Left lung (tissue), 10 donors: ENCODE data around the gene UBE3B. TPM values are rescaled to one million over a fixed set of nuclear protein-coding genes. Genes with fewer than 3 reads are reported as not detected.
A peak's percentile ranks its signal among the peaks of the same experiment; 100 is the strongest.

Source experiments
- ATAC-seq: fragments of 200-7000 bp; cut with Tn5 transposase; one replicate; pipeline ENCODE4 v1.9.1; 2020; ENCODE audit warnings: moderate library complexity
- DNase-seq, 4 donors: peaks; one replicate each; pipeline ENCODE4 v3.0.0-alpha.2; 2013 to 2020
- H3K27ac ChIP-seq, 2 donors: fragments of 200-600 bp; sonication (generic) in 1 of 2; one replicate each; pipeline versions ENCODE4 v1.5.0 to v1.8.0; 2020 to 2021
- H3K27me3 ChIP-seq, 2 donors: fragments of 200-600 bp; sonication (generic) in 1 of 2; one replicate each; pipeline versions ENCODE4 v1.5.0 to v1.8.0; 2020 to 2021
- H3K36me3 ChIP-seq, 2 donors: fragments of 200-600 bp; sonication (generic) in 1 of 2; one replicate each; pipeline versions ENCODE4 v1.5.0 to v1.8.0; 2020 to 2021
- H3K4me1 ChIP-seq, 2 donors: fragments of 200-600 bp; one replicate each; pipeline ENCODE4 v1.8.0; 2021
- H3K4me3 ChIP-seq, 2 donors: fragments of 200-600 bp; sonication (generic) in 1 of 2; one replicate each; pipeline versions ENCODE4 v1.5.0 to v1.8.0; 2020 to 2021; ENCODE audit warnings: mild to moderate bottlenecking in 1 of 2
- H3K9me3 ChIP-seq, 2 donors: fragments of 200-600 bp; sonication (generic) in 1 of 2; one replicate each; pipeline versions ENCODE4 v1.5.0 to v1.8.0; 2020 to 2021
- intact Hi-C, 2 donors: fragments of 100-400 bp; cut with DNase I; formaldehyde crosslinking; loops; one replicate each; pipeline versions ENCODE4 v1.11.2 to v1.14.2; 2022
- polyA plus RNA-seq, 6 donors: library from polyadenylated mRNA; unstranded; fragments of 120-200 nt; gene quantifications; one replicate each; pipeline ENCODE4 v1.2.1, GENCODE V29; 2013; ENCODE audit not compliant: insufficient read length in 6 of 6
- total RNA-seq, 2 donors: library from RNA; stranded (reverse); fragmentation: NEBNext Ultra II Directional; extraction: Animal tissue kit (Norgen Biotek cat#: 25700); gene quantifications; one replicate each; pipeline ENCODE4 v1.2.1, GENCODE V29; 2021
- TF ChIP-seq, protein P1 (sequence below), 2 donors: fragments of 200-600 bp; sonication (generic) in 1 of 2; IDR thresholded peaks; one replicate each; pipeline versions ENCODE4 v1.5.0 to v1.8.0; 2021; ENCODE audit warnings: antibody characterized with exemption in 2 of 2
- donor health status: DM: no; HTN: yes; CAD: no.
- donor health status: DM: no; HTN: no; CAD: no.

Gene UBE3B
- total and polyA plus RNA-seq, 8 donors: 30.5 to 42.5 (median 34.3) TPM

DNA sequence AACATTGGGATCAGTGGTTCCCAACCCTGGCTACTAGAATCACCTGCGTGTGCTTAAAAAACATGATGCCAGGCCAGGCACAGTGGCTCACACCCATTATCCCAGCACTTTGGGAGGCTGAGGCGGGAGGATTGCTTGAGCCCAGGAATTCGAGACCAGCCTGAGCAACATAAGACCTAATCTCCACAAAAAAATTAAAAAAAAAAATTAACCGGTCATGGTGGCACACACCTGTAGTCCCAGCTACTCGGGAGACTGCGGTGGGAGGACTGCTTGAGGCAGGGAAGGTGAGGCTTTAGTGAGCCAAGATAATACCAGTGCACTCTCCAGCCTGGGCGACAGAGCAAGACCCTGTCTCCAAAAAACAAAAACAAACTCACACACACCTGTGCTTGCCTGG is 2.3 kb upstream of the UBE3B start:
- H3K4me1 ChIP-seq: peaks cover 20 to 60% of the 10 kb centered on the region in 2 donors
- H3K4me3 ChIP-seq: peak overlapping the region in 1 of 2 donors; percentile 90
- intact Hi-C loops: no loop called here
- DNase-seq (no peak), ATAC-seq (no peak)
- H3K27me3 ChIP-seq: no peaks in the 10 kb centered on the region
- H3K9me3 ChIP-seq: no peaks in the 10 kb centered on the region
- TF ChIP-seq, protein P1, sequence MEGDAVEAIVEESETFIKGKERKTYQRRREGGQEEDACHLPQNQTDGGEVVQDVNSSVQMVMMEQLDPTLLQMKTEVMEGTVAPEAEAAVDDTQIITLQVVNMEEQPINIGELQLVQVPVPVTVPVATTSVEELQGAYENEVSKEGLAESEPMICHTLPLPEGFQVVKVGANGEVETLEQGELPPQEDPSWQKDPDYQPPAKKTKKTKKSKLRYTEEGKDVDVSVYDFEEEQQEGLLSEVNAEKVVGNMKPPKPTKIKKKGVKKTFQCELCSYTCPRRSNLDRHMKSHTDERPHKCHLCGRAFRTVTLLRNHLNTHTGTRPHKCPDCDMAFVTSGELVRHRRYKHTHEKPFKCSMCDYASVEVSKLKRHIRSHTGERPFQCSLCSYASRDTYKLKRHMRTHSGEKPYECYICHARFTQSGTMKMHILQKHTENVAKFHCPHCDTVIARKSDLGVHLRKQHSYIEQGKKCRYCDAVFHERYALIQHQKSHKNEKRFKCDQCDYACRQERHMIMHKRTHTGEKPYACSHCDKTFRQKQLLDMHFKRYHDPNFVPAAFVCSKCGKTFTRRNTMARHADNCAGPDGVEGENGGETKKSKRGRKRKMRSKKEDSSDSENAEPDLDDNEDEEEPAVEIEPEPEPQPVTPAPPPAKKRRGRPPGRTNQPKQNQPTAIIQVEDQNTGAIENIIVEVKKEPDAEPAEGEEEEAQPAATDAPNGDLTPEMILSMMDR (IDR thresholded peaks at IDR 0.05): no peak
- H3K27ac ChIP-seq: no peak overlapping the region
- H3K36me3 ChIP-seq: peaks cover 0 to 12% of the 10 kb centered on the region in 2 donors

GRCh38 chr12:109475993-109476806 is 1.2 kb upstream of the UBE3B start:
- H3K36me3 ChIP-seq: peaks cover 0 to 12% of the 10 kb centered on the region in 2 donors
- no peaks in the 10 kb centered on the region for H3K27me3 ChIP-seq
- intact Hi-C loops: loop anchor here in 1 of 2 donors (2.0 kb wide), 1 partner anchor 43 kb away; no protein-coding TSS in a partner anchor
- no peak for DNase-seq
- H3K9me3 ChIP-seq: no peaks in the 10 kb centered on the region
- TF ChIP-seq, protein P1 (IDR thresholded peaks at IDR 0.05): no peak
- peak overlapping the region; percentile 72 to 90 for H3K4me3 ChIP-seq
- peak overlapping the region; percentile 89 to 97 for H3K27ac ChIP-seq
- peak; percentile 6 for ATAC-seq
- peaks cover 20 to 50% of the 10 kb centered on the region in 2 donors for H3K4me1 ChIP-seq

GRCh38 chr12:109476807-109477184 is 638 bp upstream of the UBE3B start:
- Histone ChIP-seq H3K4me3 (peak overlapping the region; percentile 72 to 90), H3K4me1 (peaks cover 20 to 50% of the 10 kb centered on the region in 2 donors), H3K9me3 (no peaks in the 10 kb centered on the region), H3K36me3 (peaks cover 0 to 16% of the 10 kb centered on the region in 2 donors), H3K27me3 (no peaks in the 10 kb centered on the region), H3K27ac (peak overlapping the region; percentile 89 to 97)
- TF ChIP-seq, protein P1 (IDR thresholded peaks at IDR 0.05): no peak
- intact Hi-C loops: loop anchor here in 1 of 2 donors (2.0 kb wide), 1 partner anchor 44 kb away; no protein-coding TSS in a partner anchor
- ATAC-seq: peak; percentile 16
- peak in 1 of 4 donors; percentile 9 for DNase-seq

DNA sequence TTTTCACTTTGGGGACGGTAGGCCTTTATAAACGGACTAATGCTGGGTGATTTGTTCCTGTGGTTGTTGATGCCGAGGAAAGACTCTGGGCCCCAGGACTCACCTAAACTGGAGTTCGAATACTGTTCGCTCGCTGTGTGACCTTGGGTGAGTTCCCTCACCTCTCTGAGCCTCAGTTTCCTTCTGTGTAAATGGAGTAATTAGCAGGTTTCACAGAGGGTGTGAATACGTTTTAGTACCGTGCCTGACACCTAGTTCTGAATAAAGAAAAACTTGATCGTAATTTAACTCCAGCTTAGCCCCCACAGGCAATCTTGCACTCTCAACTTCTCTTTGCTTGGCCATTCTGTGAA is 505 bp downstream of the UBE3B start:
- ATAC-seq (no peak), DNase-seq (no peak)
- Histone ChIP-seq H3K27ac (peak overlapping the region; percentile 89 to 97), H3K9me3 (no peaks in the 10 kb centered on the region), H3K4me3 (peak overlapping the region; percentile 72 to 90), H3K27me3 (no peaks in the 10 kb centered on the region), H3K36me3 (peaks cover 0 to 13% of the 10 kb centered on the region in 2 donors), H3K4me1 (peaks cover 20 to 47% of the 10 kb centered on the region in 2 donors)
- intact Hi-C loops: loop anchor here in 1 of 2 donors (2.0 kb wide), 1 partner anchor 45 kb away; no protein-coding TSS in a partner anchor
- TF ChIP-seq, protein P1 (IDR thresholded peaks at IDR 0.05): no peak

DNA sequence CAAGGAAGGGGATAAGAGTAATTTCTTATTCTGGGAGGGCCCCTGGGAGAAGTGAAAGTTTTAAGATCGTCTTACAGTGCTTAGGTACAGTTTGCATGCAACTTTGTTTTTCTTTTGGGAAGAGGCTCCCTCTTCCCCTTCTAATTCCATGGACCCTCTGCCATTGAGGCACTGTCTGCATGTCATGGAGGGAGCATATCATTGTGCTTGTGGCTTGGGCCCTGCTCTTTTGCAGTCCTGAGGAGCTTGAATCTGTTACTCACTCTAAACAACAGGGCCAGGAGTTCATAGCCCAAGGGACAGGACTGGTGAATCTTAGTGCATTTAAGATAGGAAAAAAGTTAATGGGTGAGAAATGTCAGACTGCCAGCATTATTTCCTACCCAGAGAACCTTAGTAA is 2.3 kb downstream of the UBE3B start:
- intact Hi-C loops: no loop called here
- Histone ChIP-seq H3K27ac (no peak overlapping the region), H3K27me3 (no peaks in the 10 kb centered on the region), H3K9me3 (no peaks in the 10 kb centered on the region), H3K4me1 (peaks cover 20 to 37% of the 10 kb centered on the region in 2 donors), H3K4me3 (no peak overlapping the region), H3K36me3 (peaks cover 0 to 23% of the 10 kb centered on the region in 2 donors)
- DNase-seq: no peak
- TF ChIP-seq, protein P1 (IDR thresholded peaks at IDR 0.05): no peak
- no peak for ATAC-seq
